Osteocyte (in vitro differentiated cells): ENCODE measurements around the gene ORM1. TPM values are rescaled to one million over a fixed set of nuclear protein-coding genes. Genes with fewer than 3 reads are reported as not detected.

Source experiments
- DNase-seq: peaks from one replicate; pipeline ENCODE4 v3.0.0; 2021; ENCODE audit warnings: mixed read lengths; ENCODE audit not compliant: unreplicated experiment; ENCODE audit errors: extremely low spot score
- H3K27ac Mint-ChIP-seq: one replicate; pipeline ENCODE4 v1.8.0; 2021; ENCODE audit warnings: mild to moderate bottlenecking, mixed read lengths; ENCODE audit not compliant: unreplicated experiment
- H3K27me3 Mint-ChIP-seq: one replicate; pipeline ENCODE4 v1.8.0; 2021; ENCODE audit warnings: mixed read lengths; ENCODE audit not compliant: unreplicated experiment
- H3K36me3 Mint-ChIP-seq: one replicate; pipeline ENCODE4 v1.8.0; 2021; ENCODE audit warnings: mixed read lengths; ENCODE audit not compliant: unreplicated experiment
- H3K4me1 Mint-ChIP-seq: one replicate; pipeline ENCODE4 v1.8.0; 2021; ENCODE audit warnings: mixed read lengths; ENCODE audit not compliant: unreplicated experiment
- H3K4me3 Mint-ChIP-seq: one replicate; pipeline ENCODE4 v1.8.0; 2021; ENCODE audit warnings: mild to moderate bottlenecking, moderate library complexity, mixed read lengths; ENCODE audit not compliant: unreplicated experiment
- H3K9me3 Mint-ChIP-seq: one replicate; pipeline ENCODE4 v1.8.0; 2021; ENCODE audit warnings: mixed read lengths; ENCODE audit not compliant: unreplicated experiment
- CTCF ChIP-seq: fragments of 200-600 bp; sonication (generic); IDR thresholded peaks from 2 replicates; pipeline ENCODE4 v1.5.0; 2021; ENCODE audit warnings: antibody characterized with exemption, mild to moderate bottlenecking, moderate library complexity
- total RNA-seq: library from RNA; stranded (reverse); gene quantifications from 2 replicates; pipeline ENCODE4 v1.2.1, GENCODE V29; 2021

ORM1 gene
- total RNA-seq, 1 donor from 2014 or later = not detected

DNA sequence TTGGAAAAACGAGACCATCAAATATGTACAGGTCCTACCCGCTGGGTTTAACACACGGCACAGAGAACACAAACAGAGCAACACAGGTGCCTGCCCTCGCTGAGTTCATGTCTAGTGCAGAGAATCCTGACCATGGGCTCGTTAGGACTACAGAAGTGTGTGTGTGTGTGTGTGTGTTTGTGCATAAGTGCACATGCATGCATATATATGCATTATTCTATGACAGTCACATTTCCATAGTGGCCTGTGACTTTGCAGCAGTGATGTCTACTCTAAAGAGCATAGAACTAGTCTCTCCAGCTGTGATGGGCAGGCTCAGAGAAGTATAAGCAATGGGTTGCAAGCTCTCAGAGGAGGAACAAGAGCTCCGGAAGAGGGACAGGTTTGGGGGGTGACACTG, 34.5 kb downstream of the ORM1 start:
- no peaks in the 10 kb centered on the region for H3K9me3 Mint-ChIP-seq

GRCh38 chr9:114357911-114358328, 35.0 kb downstream of the ORM1 start:
- DNase-seq = no peak
- Mint-ChIP-seq H3K4me3 (no peak overlapping the region), H3K9me3 (no peaks in the 10 kb centered on the region), H3K27me3 (no peaks in the 10 kb centered on the region), H3K4me1 (no peaks in the 10 kb centered on the region), H3K36me3 (peaks cover 45% of the 10 kb centered on the region), H3K27ac (no peak overlapping the region)
- TF ChIP-seq CTCF = no peak

More for the DNA sequence above, 34.5 kb downstream of the ORM1 start:
- no peak for DNase-seq
- no peaks in the 10 kb centered on the region for H3K4me1 Mint-ChIP-seq
- no peak overlapping the region for H3K27ac Mint-ChIP-seq
- H3K36me3 Mint-ChIP-seq = peaks cover 43% of the 10 kb centered on the region
- TF ChIP-seq CTCF = no peak
- H3K27me3 Mint-ChIP-seq = no peaks in the 10 kb centered on the region
- H3K4me3 Mint-ChIP-seq = no peak overlapping the region

GRCh38 chr9:114359801-114360200, 36.9 kb downstream of the ORM1 start:
- no peak for TF ChIP-seq CTCF
- Mint-ChIP-seq H3K4me1 (no peaks in the 10 kb centered on the region), H3K27me3 (no peaks in the 10 kb centered on the region), H3K9me3 (no peaks in the 10 kb centered on the region), H3K4me3 (no peak overlapping the region), H3K36me3 (peaks cover 59% of the 10 kb centered on the region), H3K27ac (no peak overlapping the region)
- DNase-seq = no peak

GRCh38 chr9:114361542-114361941, 38.6 kb downstream of the ORM1 start:
- DNase-seq = no peak
- H3K27me3 Mint-ChIP-seq = no peaks in the 10 kb centered on the region
- no peak for TF ChIP-seq CTCF
- H3K36me3 Mint-ChIP-seq = peaks cover 60% of the 10 kb centered on the region
- H3K9me3 Mint-ChIP-seq = no peaks in the 10 kb centered on the region
- H3K4me1 Mint-ChIP-seq = peaks cover 9% of the 10 kb centered on the region
- no peak overlapping the region for H3K4me3 Mint-ChIP-seq
- no peak overlapping the region for H3K27ac Mint-ChIP-seq

- Mint-ChIP-seq H3K36me3 (peaks cover 61% of the 10 kb centered on the region), H3K9me3 (no peaks in the 10 kb centered on the region), H3K4me1 (peaks cover 17% of the 10 kb centered on the region), H3K27me3 (no peaks in the 10 kb centered on the region), H3K4me3 (no peak overlapping the region), H3K27ac (no peak overlapping the region)
- TF ChIP-seq CTCF = no peak
- DNase-seq = no peak
These were observed 39.5 kb downstream of the ORM1 start for GRCh38 chr9:114362394-114362793.
